OCI-LY7 (cell line): ENCODE measurements around the gene AADACL3.

Source experiments
- CTCF ChIP-seq: fragments of 200-600 bp; sonication (generic); conservative IDR thresholded peaks from 2 replicates; pipeline ENCODE4 v1.5.1; 2014; ENCODE audit warnings: mild to moderate bottlenecking, antibody characterized with exemption, low read length, moderate library complexity, mixed read lengths
- EZH2phosphoT487 ChIP-seq: fragments of 200-600 bp; sonication (generic); IDR thresholded peaks from 2 replicates; pipeline ENCODE4 v1.6.1; 2018; ENCODE audit warnings: low read depth, borderline replicate concordance, mild to moderate bottlenecking, mixed run types, antibody characterized with exemption, low read length, moderate library complexity, mixed read lengths

DNA sequence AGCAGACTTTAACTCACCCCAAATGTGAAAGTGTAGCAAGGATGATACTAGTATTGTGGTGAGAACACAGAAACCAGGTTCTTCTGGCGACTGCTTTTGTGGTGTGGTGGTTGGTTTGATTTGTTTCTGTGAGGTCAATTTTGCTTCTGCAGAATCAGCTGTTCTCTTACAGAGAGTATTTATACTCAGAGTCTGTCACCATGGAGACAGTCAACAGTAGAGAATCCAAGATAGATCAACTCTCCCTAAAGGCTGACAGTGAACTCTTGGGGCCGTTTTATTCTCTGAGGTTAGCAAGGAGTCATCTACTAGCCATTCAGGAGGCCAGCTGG, 30.0 kb downstream of the AADACL3 start, which contains the start of gene CFAP107:
- TF ChIP-seq CTCF (no peak), EZH2phosphoT487 (no peak)
